Measurements from ENCODE around the gene FBXL17.

GRCh38 chr5:108003178-108003577 lies 378.7 kb downstream of the FBXL17 start:
- TF ChIP-seq MXI1 (IDR thresholded peaks at IDR 0.05; ENCODE audit: borderline replicate concordance, low read depth, low read length) (no peak), CTCF (conservative IDR thresholded peaks at IDR 0.05; ENCODE audit: low read depth, low read length) (no peak), POLR2A (IDR thresholded peaks at IDR 0.05; ENCODE audit: low read depth, low read length) (no peak), RAD21 (IDR thresholded peaks at IDR 0.05; ENCODE audit: low read length) (no peak)

All from IMR-90 (cell line).